Activated T-cell treated with anti-CD3 and anti-CD28 coated beads, Interleukin-2, amount 50 U/mL, for 1 hour (primary cell): Measurements from ENCODE around the gene PLA2G2E.
"Not testable (repeated sequence)": the region's sequence is repeated elsewhere in the genome, so short reads cannot be mapped to it uniquely, and the experiment has no call there.

Source experiments
- DNase-seq: peaks from one replicate; pipeline ENCODE4 v3.0.0-alpha.2; 2020

The PLA2G2E gene, protein sequence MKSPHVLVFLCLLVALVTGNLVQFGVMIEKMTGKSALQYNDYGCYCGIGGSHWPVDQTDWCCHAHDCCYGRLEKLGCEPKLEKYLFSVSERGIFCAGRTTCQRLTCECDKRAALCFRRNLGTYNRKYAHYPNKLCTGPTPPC

DNA sequence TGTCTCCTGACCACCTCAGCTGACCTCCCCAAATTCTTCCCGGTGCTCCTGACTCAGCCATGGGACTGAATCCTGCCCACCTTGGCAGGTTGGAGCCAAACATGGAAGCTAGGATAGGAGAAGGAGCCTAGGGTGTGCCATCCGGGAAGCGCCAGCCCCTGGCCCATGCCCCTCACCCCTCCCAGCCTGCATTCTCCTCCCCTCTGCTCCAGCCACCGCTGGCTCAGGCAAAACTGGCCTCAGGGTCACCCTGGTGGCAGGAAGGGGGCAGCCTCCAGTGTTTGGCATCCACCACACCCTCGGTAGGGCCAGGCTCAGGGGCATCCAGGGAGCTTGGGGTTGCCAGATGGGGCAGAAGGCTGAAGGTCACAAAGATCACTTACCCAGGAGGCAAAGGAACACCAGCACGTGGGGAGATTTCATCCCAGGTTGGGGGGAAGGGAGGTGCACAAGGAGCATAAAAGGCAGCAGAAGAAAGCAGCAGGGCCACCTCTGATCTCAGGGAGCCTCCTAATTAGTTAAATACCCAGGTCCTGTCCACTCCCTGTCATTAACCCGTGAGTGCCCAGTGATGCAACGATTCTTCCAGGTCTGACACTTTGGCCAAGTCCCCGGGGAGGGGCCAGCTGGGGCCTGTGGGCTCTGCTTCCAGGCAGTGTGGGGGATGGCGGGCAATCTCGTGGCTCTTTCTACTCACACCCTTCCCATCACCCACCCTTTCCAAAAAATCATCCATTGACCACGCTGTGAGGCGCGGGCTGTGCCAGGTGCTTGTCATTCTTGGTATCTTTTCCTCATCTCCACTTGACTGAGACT, at the start of gene PLA2G2E:
Gene PLA2G2E (minus strand): TSS at position 481 of the 816 bp plus-strand sequence. CDS start 58 bp downstream, at position 423.
- DNase-seq, result no peak

DNA sequence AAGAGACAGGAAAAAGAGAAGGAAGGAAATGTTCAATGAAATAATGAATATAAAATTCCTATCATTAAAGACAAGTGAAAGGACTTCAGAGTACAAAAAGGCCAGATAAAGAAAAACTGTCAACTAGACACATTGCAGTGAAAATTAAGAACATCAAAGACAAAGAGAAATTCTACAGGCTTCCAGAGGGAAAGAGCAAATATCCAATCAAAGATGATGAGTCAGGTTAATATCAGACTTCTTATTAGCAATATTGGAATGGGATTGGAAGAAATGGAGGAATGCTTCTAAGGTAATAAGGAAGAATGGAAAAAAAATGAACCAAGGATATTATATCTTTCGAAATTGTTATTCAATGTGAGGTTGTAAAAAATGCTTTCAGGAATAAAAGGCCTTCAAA, 48.2 kb upstream of the PLA2G2E start:
- no peak for DNase-seq

DNA sequence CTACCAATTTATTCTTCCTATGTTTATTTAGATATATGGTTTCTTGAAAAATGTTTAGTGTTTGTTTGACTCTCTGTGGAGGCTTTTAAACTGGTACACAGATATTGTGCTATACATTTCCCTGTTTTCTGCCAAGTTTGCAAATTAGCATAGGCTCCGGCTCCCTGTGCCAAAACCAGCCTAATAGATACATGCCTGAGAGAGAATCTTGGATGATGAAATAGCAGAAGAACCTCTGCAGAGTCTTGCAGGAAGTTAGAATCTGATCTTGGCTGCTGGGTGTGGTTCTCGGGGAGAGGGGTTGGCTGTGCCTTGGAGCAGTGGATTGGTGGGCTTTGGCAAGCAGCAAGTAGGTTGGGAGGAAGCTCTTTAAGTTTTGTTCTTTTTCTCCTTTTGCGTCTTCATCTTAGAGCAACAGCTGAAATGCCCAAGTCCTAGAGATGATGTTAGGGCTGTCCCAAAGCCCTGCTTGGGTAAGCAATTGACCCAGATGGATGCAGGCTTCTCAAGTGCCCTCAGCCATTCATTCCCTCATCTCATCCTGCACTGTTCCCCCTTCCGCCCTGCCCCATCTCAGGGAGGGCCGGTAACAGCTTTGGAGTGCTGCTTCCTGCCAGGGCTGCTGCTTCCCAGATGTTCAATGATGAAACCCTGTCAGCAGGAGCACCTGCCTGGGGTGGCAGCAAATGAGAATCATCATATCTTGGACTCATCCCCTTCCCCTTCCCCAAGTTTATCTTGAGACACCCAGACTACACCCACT, 46.7 kb upstream of the PLA2G2E start:
- no peak for DNase-seq

DNA sequence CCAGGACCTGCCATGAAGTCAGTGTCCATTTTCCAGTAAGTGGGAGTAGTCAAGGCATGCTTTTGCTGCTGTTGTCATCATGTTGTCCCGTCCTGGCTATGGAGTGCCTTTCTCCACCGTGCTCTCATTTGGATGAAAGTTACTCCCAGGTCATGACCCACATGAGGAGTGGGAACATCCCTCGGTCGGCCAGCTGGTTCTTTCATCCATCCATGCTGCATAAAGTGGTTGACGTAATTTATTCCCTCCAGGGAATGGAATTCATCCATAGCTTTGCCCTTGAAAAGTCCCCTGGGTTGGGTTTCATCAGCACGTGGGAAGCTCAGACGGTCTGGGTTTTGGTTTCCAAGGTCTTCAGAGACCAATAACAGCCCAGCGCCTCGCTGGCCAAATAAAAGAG, 44.4 kb upstream of the PLA2G2E start:
- no peak for DNase-seq

DNA sequence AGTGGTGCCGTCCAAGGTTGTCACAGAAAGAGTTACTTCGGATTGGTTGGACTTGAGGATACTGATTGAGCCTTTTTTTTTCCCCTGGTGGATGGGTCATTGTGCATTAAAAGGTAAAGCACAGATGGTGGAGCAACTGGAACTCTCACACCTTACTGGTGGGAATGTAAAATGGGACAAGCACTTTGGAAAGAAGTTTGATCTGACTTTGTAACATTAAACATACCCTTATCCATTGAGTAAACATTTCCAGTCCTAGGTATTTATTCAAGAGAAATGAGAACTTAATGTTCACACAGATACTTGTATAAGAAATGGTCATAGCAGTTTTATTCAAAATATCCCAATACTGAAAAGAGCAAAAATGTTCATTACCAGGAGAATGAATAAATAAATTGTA, 41.1 kb upstream of the PLA2G2E start:
- DNase-seq, result no peak

DNA sequence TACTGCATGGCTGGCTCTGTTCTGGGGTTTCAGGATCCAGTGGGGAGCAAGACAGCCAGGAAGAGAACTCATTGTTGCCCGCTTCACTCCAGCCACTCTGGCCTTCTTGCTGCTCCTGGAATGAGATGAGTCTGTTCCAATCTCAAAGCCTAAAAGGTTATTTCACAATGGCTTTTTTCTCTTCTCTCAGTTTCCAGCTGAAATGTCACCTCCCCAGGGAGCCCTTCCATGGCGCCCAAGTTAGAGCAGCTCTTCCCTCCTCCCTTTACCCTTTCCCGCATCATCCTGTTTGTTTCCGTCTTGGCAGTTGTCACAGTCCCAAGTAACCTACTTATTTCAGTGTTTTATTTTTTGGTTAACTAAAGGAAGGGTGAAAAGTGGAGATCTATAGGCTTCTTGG, 40.2 kb upstream of the PLA2G2E start:
- DNase-seq, result no peak

DNA sequence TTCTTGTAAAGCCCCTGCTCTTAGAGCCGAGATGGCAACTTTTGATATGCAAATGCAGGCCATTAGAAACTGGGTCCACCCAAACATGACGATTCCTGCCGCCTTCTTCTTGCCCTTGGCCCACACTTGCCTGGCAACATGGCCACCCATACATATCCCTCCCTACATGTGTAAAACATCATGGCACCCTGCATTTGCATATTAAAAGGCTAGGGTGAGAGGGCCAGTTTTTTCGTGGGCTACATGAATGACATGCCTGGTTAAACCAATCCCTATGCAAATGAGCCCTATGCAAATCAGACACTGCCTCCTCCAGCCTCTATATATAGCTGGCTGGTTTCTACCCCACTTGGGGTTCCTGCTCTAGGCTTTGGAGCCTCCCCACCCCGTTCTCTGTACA, 37.2 kb upstream of the PLA2G2E start:
- no peak for DNase-seq

DNA sequence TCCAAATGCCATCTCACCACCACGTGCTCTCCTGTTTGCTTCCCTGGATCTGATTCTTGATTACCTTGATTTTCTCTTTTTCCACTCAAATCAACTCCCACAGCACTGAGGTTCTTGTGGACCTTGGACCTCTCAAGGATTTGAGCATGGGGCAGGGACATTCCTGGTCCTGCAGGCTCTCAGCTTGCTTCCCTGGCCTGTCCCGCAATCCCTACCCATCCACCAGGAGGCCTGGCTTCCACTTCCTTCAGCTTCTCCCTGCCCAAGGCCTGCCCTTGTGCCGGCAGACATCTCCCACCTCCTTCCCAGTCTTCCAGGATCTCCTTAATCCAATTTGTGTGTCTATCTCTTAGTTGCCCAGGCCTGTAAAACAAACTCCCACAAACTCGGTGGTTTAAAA, 34.4 kb upstream of the PLA2G2E start:
- no peak for DNase-seq

DNA sequence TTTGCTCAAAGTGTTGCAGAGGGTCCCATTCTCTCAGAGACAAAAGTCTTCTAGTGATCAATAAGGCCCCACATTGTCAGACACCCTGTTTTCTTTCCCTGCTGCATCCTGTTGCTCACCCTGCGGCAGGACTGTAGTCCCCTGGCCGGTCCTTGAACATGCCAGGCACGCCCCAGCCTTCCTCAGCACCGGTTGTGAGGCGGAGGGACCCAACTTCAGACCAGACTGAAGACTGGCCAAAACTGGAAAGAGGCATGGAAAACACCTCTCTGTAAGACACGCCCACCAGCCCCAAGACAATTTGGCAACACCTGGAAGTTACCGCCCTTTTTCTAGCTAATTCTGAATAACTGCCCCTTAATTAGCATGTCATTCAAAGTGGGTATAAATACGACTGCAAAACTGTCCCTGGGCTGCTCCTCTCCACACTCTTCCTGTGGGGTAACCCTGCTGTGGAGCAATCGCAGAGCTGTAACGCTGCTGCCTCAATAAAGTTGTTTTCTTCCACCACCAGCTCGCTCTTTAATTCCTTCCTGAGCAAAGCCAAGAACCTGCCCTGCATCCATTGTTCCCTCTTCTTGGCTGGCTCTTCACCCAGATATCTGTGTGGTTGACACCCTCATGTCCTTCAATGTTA, 32.2 kb upstream of the PLA2G2E start:
- DNase-seq, result no peak

DNA sequence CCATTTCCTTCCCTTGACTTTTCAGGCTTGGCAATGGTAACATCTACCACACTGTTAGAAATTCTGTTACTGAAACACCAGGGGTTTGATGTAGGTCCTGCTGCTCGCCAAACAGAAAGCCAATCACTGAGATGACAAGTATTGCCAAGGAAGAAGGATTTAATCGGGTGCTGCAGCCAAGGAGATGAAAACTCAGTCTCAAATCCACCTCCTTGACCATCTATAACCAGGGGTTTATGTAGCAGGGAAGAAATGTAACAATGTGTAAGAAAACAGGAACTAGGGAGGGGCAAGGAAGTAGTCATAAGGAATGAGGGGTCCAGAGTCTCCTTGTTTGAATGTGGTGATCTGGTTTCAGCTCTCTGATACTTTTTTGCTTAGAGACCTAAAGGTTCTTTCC, 30.6 kb upstream of the PLA2G2E start:
- DNase-seq, result no peak

DNA sequence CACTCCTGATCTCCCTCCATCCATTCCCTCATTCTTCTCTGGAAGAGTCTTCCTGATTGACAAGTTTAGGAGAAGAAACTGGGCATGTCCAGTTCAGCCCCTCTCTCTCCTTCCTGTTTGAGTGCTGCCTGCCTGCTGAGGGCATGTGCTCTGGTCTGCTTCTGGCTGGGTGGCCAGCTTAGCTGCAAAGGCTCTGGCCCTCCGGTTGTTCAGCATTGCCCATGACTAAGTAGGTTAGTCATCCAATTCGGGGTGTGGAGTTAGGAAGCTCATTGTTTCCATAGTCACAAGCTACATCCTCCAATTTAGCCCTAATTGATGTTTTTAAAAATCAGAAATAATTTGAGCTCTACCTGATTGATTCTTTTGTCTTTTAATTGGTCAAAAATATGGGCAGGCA, 25.6 kb upstream of the PLA2G2E start:
- no peak for DNase-seq

DNA sequence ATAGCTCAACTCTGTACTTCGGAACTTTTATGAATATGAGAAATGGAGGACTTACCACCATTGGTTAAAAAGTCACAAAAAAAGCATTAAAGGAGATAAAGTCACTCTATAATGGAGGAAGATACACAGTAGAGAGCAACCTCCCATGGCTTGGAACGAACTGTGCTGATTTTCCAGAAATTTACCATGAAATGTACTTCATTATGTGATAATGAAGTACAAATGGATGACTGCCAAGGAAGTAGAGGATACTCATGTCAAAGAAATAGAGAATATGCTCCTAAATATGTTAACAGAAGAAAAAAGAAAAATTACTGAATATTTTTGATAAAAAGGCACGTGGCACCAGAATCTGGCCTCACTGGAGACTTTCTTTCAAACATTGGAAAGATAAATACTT, 23.6 kb upstream of the PLA2G2E start:
- DNase-seq, result no peak

DNA sequence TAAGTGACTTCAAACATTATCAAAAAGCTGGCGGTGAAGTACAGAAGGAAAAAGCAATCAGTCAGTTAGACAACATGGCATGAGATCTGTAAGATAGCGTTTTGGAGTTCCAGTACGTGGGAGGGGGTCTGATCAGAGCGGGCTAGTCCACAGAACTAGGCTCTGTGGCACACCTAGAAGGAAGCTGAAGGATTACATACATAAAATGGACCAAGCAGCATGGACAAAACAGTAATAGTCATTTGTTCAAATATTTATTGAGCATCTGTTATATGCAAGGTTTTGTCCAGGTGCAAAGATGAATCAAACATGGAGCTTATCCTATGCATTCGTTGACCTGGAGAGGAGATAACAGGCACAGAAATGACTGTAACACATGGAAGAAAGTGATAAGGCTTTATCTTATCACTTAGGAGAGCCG, 22.9 kb upstream of the PLA2G2E start:
- DNase-seq, result no peak

DNA sequence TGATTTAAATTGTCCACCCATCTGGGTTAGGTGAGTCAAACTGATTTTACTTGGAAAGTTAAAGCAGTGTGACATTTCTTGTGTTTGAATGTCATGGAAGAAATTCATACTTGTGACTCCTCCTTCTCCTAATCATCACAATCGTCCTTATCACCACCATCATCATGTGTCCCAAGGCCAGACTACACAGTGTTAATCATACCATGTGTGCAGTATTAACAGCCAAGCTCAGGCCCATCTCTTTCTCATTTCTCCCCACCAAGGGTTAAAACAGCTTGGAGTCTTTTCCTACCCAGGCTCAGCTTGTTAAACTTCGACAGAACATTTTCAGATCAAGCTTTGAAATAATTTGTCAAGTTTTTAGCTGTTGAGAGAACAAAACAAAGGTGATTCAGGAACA, 22.5 kb upstream of the PLA2G2E start:
- DNase-seq, result no peak

DNA sequence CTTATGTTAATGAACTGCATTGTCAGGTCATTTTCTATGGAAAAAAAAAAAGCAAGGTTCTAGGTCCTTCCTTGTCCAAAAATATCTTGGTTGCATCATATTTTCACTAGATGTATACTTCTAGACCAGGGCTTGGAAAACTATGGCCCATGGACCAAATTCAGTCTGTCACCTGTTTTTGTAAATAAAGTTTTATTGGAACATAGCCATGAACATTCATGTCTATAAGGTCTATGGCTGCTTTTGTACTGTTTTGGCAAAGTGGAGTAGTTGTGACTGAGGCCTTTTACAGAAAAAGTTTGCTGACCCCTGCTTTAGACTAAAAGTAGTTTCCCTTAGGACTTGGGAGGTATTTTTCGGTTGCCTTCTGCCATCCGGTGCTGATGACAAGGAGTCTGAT, 19.2 kb upstream of the PLA2G2E start:
- DNase-seq, result no peak

DNA sequence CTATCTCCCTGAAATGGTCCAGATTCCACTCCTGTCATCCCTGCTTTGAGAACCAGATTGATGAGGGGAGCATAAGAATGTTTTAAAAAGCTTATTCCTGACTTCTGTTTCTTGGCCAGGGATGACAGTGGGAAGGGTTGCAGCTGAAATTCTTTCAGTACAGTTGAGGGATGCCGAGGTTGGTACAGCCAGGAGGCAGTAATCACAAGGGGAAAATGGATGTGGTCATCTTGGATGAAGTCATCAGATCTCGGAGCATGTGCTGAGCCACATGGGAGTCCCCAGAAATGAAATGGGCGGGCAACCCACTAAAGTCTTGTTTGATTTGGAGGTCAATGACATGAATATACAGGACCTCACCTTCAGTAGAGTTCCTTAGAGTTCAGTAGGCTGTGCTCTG, 18.7 kb upstream of the PLA2G2E start:
- DNase-seq, result no peak

DNA sequence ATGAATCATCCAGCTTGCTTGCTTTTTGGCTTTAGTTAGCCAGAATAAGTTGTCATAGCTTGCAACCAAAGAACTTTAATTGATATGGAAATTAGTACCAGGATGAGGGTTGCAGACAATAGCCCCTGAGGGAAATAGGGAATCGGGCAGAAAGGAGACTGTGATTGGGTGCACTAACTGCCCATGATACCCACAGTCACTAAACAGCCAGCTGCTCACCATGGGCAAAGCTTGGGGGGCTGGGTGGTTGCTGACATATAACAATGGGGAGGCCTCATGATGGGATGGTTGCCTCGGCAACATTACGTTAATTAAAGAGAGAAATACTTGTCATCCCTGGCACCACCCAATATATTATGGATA, 17.8 kb upstream of the PLA2G2E start:
- no peak for DNase-seq

DNA sequence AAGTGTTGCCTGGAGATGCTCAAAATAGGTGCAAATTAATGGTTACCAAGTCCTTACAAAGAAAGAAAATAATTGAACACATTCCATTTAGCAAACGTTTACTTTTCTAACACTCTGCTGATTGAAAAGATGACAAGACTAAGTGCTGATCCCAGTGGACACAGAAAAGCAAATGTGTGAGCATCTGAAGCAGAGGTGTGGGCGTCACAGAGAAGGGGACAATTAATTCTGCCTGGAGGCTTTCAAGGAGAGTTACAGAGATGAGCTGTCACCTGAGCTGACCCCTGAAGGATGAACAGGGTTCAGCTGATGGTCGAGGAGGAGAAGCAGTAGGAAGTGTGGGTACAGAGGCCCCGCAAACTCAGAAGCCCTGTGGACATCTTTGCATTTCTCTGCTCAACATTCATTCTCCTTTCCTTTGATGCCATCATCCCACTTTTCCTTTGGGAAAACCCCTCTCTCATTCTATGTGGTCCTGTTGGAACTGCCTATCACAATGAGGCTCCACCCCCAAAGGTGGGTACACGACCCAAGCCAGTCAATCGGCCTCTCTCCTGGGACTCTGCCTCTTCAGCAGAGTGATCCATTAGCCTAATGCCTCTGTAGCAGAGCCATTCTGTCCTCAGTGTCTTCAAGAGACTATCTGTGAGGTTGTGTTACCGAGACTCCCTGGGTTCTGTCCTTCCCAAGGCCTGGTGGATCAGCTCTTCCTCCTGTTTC, 17.2 kb upstream of the PLA2G2E start:
- no peak for DNase-seq

DNA sequence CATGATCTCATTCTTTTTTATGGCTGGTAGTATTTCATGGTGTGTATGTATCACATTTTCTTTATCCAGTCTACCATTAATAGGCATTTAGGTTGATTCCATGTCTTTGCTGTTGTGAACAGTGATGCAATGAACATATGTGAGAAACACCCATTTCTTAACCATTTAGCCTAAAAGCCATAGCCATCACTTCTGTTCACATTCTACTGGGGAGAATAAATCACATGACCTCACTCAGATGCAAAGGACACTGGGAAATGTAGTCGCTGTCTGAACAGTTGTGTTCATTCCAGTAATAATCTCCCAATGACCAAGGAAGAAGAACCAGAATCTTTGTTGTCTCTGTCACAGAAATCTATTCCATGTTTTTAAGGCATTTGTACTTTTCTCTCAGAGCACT, 15.1 kb upstream of the PLA2G2E start:
- DNase-seq, result no peak

DNA sequence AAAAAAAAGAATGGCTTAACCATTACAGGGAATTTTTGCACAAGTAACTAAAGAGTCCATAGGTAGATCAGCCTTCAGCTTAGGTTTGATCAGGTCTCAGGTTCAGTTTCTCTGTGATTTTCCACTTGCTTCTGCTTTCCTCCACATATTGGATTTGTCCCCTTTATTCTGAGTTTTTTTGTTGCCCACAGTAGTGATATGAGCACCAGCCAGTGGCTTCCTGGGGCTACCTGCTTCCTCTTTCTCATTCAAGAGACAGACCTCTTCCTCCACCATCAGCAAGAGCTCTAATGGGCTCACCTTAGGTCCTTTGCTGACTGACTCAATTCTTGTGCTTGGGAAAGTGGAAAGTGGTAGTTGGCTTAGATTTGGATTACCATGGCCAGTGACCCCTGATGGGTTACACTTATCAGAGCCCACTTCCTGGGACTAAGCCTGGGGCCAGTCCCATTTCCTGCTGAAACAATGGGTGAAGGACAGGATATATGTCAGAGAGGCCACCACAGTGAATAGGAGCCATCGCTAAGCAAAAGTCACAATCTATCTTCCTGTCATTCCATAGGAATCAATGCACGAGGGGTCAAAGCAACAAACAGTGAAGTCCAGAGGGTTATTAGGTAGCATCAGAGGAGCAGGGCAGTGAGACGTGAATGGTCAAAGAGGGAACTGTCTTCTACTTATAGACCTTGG, 12.8 kb upstream of the PLA2G2E start:
- no peak for DNase-seq

DNA sequence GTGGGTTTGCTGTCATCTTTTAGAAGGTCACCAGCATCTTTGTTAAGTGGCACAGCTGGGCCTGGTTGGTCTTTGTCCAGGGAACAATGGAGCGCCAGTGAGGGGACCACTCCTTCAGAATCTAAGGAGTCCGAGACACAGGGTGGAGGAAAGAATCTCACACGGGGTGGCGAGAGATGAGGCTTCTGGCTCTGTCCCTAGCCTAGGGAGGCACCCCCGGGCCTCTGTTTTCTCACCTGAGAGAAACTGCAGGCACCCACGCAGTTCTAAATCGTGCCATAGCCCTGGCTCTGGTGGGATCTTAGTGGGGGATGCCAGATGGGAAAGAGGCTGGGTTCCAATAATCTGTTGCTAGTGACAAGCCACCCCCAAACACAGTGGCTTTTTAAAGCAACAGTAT, 10.9 kb upstream of the PLA2G2E start:
- no peak for DNase-seq

DNA sequence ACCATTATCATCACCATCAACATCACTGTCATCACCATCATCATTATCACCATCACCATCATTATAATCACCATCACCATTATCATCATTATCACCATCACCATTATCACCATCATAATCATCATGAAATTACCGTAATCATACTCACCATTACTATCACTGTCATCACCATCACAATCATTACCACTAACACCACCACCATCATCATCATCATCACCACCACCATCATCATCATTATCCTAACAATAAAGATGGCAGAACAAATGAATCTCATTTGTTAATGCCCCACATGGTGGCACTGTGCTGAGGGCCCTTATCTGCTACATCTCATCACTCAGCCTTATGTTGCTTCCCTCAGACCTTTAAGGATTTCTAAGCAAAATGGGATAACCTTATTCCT, 9.4 kb upstream of the PLA2G2E start:
- DNase-seq, result no peak

DNA sequence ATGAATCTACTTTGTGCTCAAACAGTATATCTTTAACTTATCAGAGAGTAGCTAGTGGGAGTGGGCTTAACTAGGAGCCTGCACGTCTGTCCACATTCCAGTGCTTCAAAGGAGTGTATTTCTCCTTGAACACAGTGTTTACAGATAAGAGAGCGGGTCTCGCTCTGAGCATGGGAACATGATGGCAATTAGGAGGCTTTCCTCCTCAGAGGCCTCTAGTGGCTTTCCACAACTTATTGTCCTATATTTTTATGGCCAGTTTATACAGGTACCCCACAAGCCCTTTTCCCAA, 3.7 kb upstream of the PLA2G2E start:
- DNase-seq, result not testable (repeated sequence)
